Activated CD4-positive, alpha-beta T cell treated with anti-CD3 and anti-CD28 coated beads for 48 hours (primary cell): ENCODE data around the gene ZNF330.

ENCODE experiments used
- DNase-seq: peaks from one replicate; pipeline ENCODE4 v3.0.0-alpha.2; 2020

ZNF330 gene

GRCh38 chr4:141238186-141238585 is 17.5 kb downstream of the ZNF330 start:
- no peak for DNase-seq

- no peak for DNase-seq
These were observed 19.6 kb downstream of the ZNF330 start for GRCh38 chr4:141240259-141240658.

GRCh38 chr4:141240671-141241070 is 20.0 kb downstream of the ZNF330 start:
- no peak for DNase-seq

GRCh38 chr4:141241986-141242385 is 21.3 kb downstream of the ZNF330 start:
- DNase-seq, result no peak

- DNase-seq, result no peak
These were observed 23.7 kb downstream of the ZNF330 start for GRCh38 chr4:141244419-141244818.

GRCh38 chr4:141246243-141246642 is 25.5 kb downstream of the ZNF330 start:
- no peak for DNase-seq

GRCh38 chr4:141246683-141247429 is 26.2 kb downstream of the ZNF330 start:
- DNase-seq, result no peak

GRCh38 chr4:141247430-141247780 is 26.7 kb downstream of the ZNF330 start:
- no peak for DNase-seq

GRCh38 chr4:141248029-141248428 is 27.3 kb downstream of the ZNF330 start:
- DNase-seq, result no peak

GRCh38 chr4:141248486-141248885 is 27.8 kb downstream of the ZNF330 start:
- no peak for DNase-seq

- DNase-seq, result no peak
These were observed 33.6 kb downstream of the ZNF330 start for GRCh38 chr4:141254326-141254725.

- DNase-seq, result no peak
These were observed 34.3 kb downstream of the ZNF330 start for GRCh38 chr4:141255016-141255415.

GRCh38 chr4:141258558-141258957 is 37.9 kb downstream of the ZNF330 start:
- no peak for DNase-seq

GRCh38 chr4:141275834-141276233 is 55.1 kb downstream of the ZNF330 start:
- DNase-seq, result no peak

GRCh38 chr4:141283152-141283551 is 62.5 kb downstream of the ZNF330 start:
- DNase-seq, result no peak

- no peak for DNase-seq
These were observed 62.9 kb downstream of the ZNF330 start for GRCh38 chr4:141283563-141283962.
